SK-N-SH (cell line): ENCODE data around the gene SLC38A3. TPM values are rescaled to one million over a fixed set of nuclear protein-coding genes. Genes with fewer than 3 reads are reported as not detected.

Experiments
- CTCF ChIA-PET: fragments of 300-600, 350-600 bp; formaldehyde crosslinking; extraction: SDS; loops from one replicate; lab custom pipeline; 2021; lab: Yijun Ruan, JAX
- POLR2A ChIA-PET: fragments of 350-600 bp; sonication (Branson Sonifier 250); formaldehyde crosslinking; extraction: SDS; loops from one replicate; lab custom pipeline; 2020; ENCODE audit warnings: antibody characterized with exemption, inconsistent platforms; lab: Yijun Ruan, JAX
- DNase-seq: peaks from one replicate; pipeline ENCODE4 v3.0.0; 2012
- H2AFZ ChIP-seq: fragments of 200-600 bp; sonication (generic); 2 replicates; pipeline ENCODE4 v1.8.1; 2016; ENCODE audit warnings: antibody characterized with exemption, mild to moderate bottlenecking, low read depth
- H3F3A ChIP-seq: fragments of 200-600 bp; sonication (generic); replicated peaks from 2 replicates; pipeline ENCODE3; 2016; ENCODE audit warnings: antibody characterized with exemption, mild to moderate bottlenecking; ENCODE audit not compliant: insufficient read depth
- H3K27ac ChIP-seq, 2 experiments: fragments of 200-500 bp in 1 of 2; fragments of 200-600 bp in 1 of 2; sonication (Bioruptor generic) in 1 of 2; sonication (generic), shearing (Covaris generic) in 1 of 2; 2 replicates each; pipeline versions ENCODE4 v1.5.1 to v1.6.1; 2014 to 2016; ENCODE audit warnings: low read depth in 2 of 2, inconsistent platforms in 1 of 2, low read length in 1 of 2, mild to moderate bottlenecking in 1 of 2, mixed read lengths in 1 of 2
- H3K27me3 ChIP-seq: fragments of 200-600 bp; sonication (generic), shearing (Covaris generic); 2 replicates; pipeline ENCODE4 v1.6.1; 2016; ENCODE audit warnings: mixed run types; ENCODE audit not compliant: insufficient read depth
- H3K36me3 ChIP-seq, 2 experiments: fragments of 200-500 bp in 1 of 2; fragments of 200-600 bp in 1 of 2; sonication (Bioruptor generic) in 1 of 2; sonication (generic) in 1 of 2; replicated peaks in 1 of 2; 2 replicates each; pipeline versions ENCODE3 to v1.5.1; 2014 to 2016; ENCODE audit warnings: low read length in 1 of 2, mild to moderate bottlenecking in 1 of 2; ENCODE audit not compliant: insufficient read depth in 2 of 2, control insufficient read depth in 1 of 2
- H3K4me1 ChIP-seq, 2 experiments: fragments of 200-500 bp in 1 of 2; fragments of 200-600 bp in 1 of 2; sonication (Bioruptor generic) in 1 of 2; sonication (generic), shearing (Covaris generic) in 1 of 2; 2 replicates each; pipeline versions ENCODE4 v1.5.1 to v1.6.1; 2014 to 2016; ENCODE audit warnings: low read depth in 1 of 2, low read length in 1 of 2, mixed run types in 1 of 2; ENCODE audit not compliant: insufficient read depth in 2 of 2, control insufficient read depth in 1 of 2
- H3K4me2 ChIP-seq: fragments of 200-600 bp; sonication (generic), shearing (Covaris generic); 2 replicates; pipeline ENCODE4 v1.6.1; 2017; ENCODE audit warnings: mixed run types
- H3K4me3 ChIP-seq, 2 experiments: fragments of 200-500 bp in 1 of 2; fragments of 200-600 bp in 1 of 2; sonication (Bioruptor generic) in 1 of 2; sonication (generic), shearing (Covaris generic) in 1 of 2; 2 replicates each; pipeline versions ENCODE4 v1.5.1 to v1.8.1; 2014 to 2016; ENCODE audit warnings: low read depth in 2 of 2, inconsistent platforms in 1 of 2, low read length in 1 of 2, mild to moderate bottlenecking in 1 of 2, mixed read lengths in 1 of 2, moderate library complexity in 1 of 2
- H3K79me2 ChIP-seq: fragments of 200-600 bp; sonication (generic); 2 replicates; pipeline ENCODE4 v1.8.1; 2017; ENCODE audit warnings: mild to moderate bottlenecking; ENCODE audit not compliant: insufficient read depth
- H3K9ac ChIP-seq: fragments of 200-600 bp; sonication (generic); 2 replicates; pipeline ENCODE4 v1.6.1; 2017; ENCODE audit warnings: mixed run types
- H3K9me2 ChIP-seq: fragments of 200-600 bp; sonication (generic); 2 replicates; pipeline ENCODE4 v1.6.1; 2017; ENCODE audit warnings: mixed run types
- H3K9me3 ChIP-seq: fragments of 200-600 bp; sonication (generic); 2 replicates; pipeline ENCODE4 v1.6.1; 2017; ENCODE audit warnings: mixed run types, mild to moderate bottlenecking, moderate library complexity
- H4K20me1 ChIP-seq: fragments of 200-600 bp; sonication (generic); 2 replicates; pipeline ENCODE4 v1.6.1; 2017; ENCODE audit warnings: mild to moderate bottlenecking, mixed run types; ENCODE audit not compliant: insufficient read depth
- ELF1 ChIP-seq: IDR thresholded peaks from 2 replicates; pipeline ENCODE4 v1.4.0; 2012
- EP300 ChIP-seq, 2 experiments: IDR thresholded peaks; 2 replicates each; pipeline versions ENCODE4 v1.4.0 to v1.6.1; 2012; ENCODE audit warnings: borderline replicate concordance in 1 of 2, low read depth in 1 of 2, low read length in 1 of 2
- EZH2phosphoT487 ChIP-seq: fragments of 200-600 bp; sonication (generic); IDR thresholded peaks from 2 replicates; pipeline ENCODE4 v1.6.1; 2017; ENCODE audit warnings: low read depth, mixed run types, mild to moderate bottlenecking, antibody characterized with exemption, moderate library complexity, borderline replicate concordance
- FOSL2 ChIP-seq: IDR thresholded peaks from 2 replicates; pipeline ENCODE4 v1.4.0; 2012; ENCODE audit warnings: low read depth, mild to moderate bottlenecking, moderate library complexity, borderline replicate concordance
- FOXJ3 ChIP-seq: sonication (generic); formaldehyde crosslinking; IDR thresholded peaks from 2 replicates; pipeline ENCODE4 v1.5.1; 2020; ENCODE audit warnings: mild to moderate bottlenecking, missing genetic modification reagents
- FOXM1 ChIP-seq: IDR thresholded peaks from 2 replicates; pipeline ENCODE4 v1.4.0; 2012; ENCODE audit warnings: low read depth, mild to moderate bottlenecking
- GABPA ChIP-seq: IDR thresholded peaks from 2 replicates; pipeline ENCODE4 v1.4.0; 2012; ENCODE audit warnings: low read depth, mild to moderate bottlenecking
- GATA2 ChIP-seq: sonication (generic); formaldehyde crosslinking; IDR thresholded peaks from 2 replicates; pipeline ENCODE4 v1.5.0; 2020; ENCODE audit warnings: mild to moderate bottlenecking, missing genetic modification reagents
- JUND ChIP-seq: IDR thresholded peaks from 2 replicates; pipeline ENCODE4 v1.4.0; 2012
- MEF2A ChIP-seq: IDR thresholded peaks from 2 replicates; pipeline ENCODE4 v1.4.0; 2012; ENCODE audit warnings: low read depth, borderline replicate concordance
- NFIC ChIP-seq: IDR thresholded peaks from 2 replicates; pipeline ENCODE4 v1.4.0; 2012; ENCODE audit warnings: borderline replicate concordance
- NRF1 ChIP-seq: IDR thresholded peaks from 2 replicates; pipeline ENCODE4 v1.6.1; 2012; ENCODE audit warnings: low read depth, mild to moderate bottlenecking, low read length
- RXRA ChIP-seq: IDR thresholded peaks from 2 replicates; pipeline ENCODE4 v1.4.0; 2012; ENCODE audit warnings: low read depth, mild to moderate bottlenecking, borderline replicate concordance
- SIN3A ChIP-seq: IDR thresholded peaks from 2 replicates; pipeline ENCODE4 v1.6.1; 2012; ENCODE audit warnings: low read depth, mild to moderate bottlenecking, low read length, moderate library complexity, borderline replicate concordance
- TAF1 ChIP-seq: IDR thresholded peaks from 2 replicates; pipeline ENCODE4 v1.6.1; 2012; ENCODE audit warnings: low read depth, mild to moderate bottlenecking, low read length, moderate library complexity, borderline replicate concordance
- TCF12 ChIP-seq: IDR thresholded peaks from 2 replicates; pipeline ENCODE4 v1.4.0; 2012
- TEAD4 ChIP-seq: IDR thresholded peaks from 2 replicates; pipeline ENCODE4 v1.4.0; 2012; ENCODE audit warnings: mild to moderate bottlenecking, borderline replicate concordance; ENCODE audit not compliant: insufficient read depth
- YY1 ChIP-seq: IDR thresholded peaks from 2 replicates; pipeline ENCODE4 v1.4.0; 2012; ENCODE audit warnings: low read depth, mild to moderate bottlenecking
- WGBS: methylation state at CpG from one replicate; pipeline ENCODE4 v1.1.6; 2017; ENCODE audit warnings: low lambda C conversion rate; 5-methylcytosine and 5-hydroxymethylcytosine counted together
- polyA plus RNA-seq, 3 experiments: library from polyadenylated mRNA; depleted of rRNA; stranded (reverse); fragments of >200 nt; gene quantifications; 2 replicates each; pipeline ENCODE4 v1.2.3, GENCODE V29; 2012
- TF ChIP-seq, protein P1 (sequence below): IDR thresholded peaks from 2 replicates; pipeline ENCODE4 v1.4.0; 2012; ENCODE audit warnings: low read depth, borderline replicate concordance
- TF ChIP-seq, protein P2 (sequence below): fragments of 150-350 bp; IDR thresholded peaks from 2 replicates; pipeline ENCODE4 v1.6.1; 2016; ENCODE audit warnings: mild to moderate bottlenecking, low read depth, low read length

SLC38A3 gene
- polyA plus RNA-seq, 1 of the 3 experiments (the other 2 are of a cell fraction): 0.84 TPM

DNA sequence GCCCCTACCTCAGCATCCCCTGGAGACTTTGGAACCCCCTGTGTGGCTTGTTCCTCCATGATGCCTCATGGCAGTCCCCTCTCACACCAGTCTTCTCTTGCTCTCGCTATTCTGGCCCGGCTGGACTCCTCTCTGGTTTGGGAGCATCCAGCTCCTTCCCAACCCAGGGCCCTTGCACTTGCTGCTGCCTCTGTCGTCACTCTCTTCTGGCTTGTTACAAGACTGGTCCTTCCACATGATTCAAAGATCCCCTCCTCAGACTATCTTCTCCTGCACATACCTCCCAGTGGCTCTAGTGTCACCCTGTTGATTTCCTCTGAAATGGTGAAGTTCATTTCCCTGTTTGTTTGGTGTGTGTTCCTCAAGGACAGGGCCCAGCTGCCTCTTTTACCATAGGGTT lies 24.4 kb downstream of the SLC38A3 start:
- Histone ChIP-seq H2AFZ (no peak overlapping the region), H3K4me2 (no peak overlapping the region), H3K9ac (no peak overlapping the region), H4K20me1 (no peaks in the 10 kb centered on the region), H3K79me2 (no peaks in the 10 kb centered on the region), H3K36me3 (no peaks in the 10 kb centered on the region), H3F3A (peaks cover 3% of the 10 kb centered on the region), H3K4me1 (peaks cover 0 to 9% of the 10 kb centered on the region in 2 experiments; a peak in 1 of 4 replicates), H3K9me3 (no peaks in the 10 kb centered on the region), H3K9me2 (no peaks in the 10 kb centered on the region), H3K27ac (no peak overlapping the region), H3K4me3 (no peak overlapping the region), H3K27me3 (no peaks in the 10 kb centered on the region; the same call in 1 of the 2 replicates)
- WGBS: 97% methylated on average over 3 of the region's 3 CpGs
- CTCF ChIA-PET: interaction anchor here (1.1 to 61.6 kb wide), 8 partner anchors 19 to 384 kb away, joined by 3 to 1375 read pairs (median 78); partner anchors contain the start of genes GNAI2, GNAT1, LSMEM2 and SEMA3B
- POLR2A ChIA-PET: no interaction called here
- DNase-seq: no peak
- TF ChIP-seq GATA2: no peak
- no peak for TF ChIP-seq NRF1
- TF ChIP-seq FOSL2: no peak
- TF ChIP-seq EP300 (IDR thresholded peaks at IDR 0.05; ENCODE audit: borderline replicate concordance in 1 of 2, low read depth in 1 of 2, low read length in 1 of 2): no peak
- TF ChIP-seq TAF1: no peak
- TF ChIP-seq TCF12: no peak
- TF ChIP-seq, protein P1, sequence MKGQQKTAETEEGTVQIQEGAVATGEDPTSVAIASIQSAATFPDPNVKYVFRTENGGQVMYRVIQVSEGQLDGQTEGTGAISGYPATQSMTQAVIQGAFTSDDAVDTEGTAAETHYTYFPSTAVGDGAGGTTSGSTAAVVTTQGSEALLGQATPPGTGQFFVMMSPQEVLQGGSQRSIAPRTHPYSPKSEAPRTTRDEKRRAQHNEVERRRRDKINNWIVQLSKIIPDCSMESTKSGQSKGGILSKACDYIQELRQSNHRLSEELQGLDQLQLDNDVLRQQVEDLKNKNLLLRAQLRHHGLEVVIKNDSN: no peak
- TF ChIP-seq JUND: no peak
- no peak for TF ChIP-seq TEAD4
- TF ChIP-seq YY1: no peak
- no peak for TF ChIP-seq NFIC
- TF ChIP-seq, protein P2, sequence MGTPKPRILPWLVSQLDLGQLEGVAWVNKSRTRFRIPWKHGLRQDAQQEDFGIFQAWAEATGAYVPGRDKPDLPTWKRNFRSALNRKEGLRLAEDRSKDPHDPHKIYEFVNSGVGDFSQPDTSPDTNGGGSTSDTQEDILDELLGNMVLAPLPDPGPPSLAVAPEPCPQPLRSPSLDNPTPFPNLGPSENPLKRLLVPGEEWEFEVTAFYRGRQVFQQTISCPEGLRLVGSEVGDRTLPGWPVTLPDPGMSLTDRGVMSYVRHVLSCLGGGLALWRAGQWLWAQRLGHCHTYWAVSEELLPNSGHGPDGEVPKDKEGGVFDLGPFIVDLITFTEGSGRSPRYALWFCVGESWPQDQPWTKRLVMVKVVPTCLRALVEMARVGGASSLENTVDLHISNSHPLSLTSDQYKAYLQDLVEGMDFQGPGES: no peak
- TF ChIP-seq SIN3A: no peak
- no peak for TF ChIP-seq FOXJ3
- TF ChIP-seq GABPA: no peak
- TF ChIP-seq EZH2phosphoT487: no peak
- no peak for TF ChIP-seq MEF2A
- TF ChIP-seq FOXM1: no peak
- TF ChIP-seq RXRA: no peak
- TF ChIP-seq ELF1: no peak
